Central memory CD8-positive, alpha-beta T cell (primary cell): Measurements from ENCODE around the gene PLA2G4C.
"Not testable (repeated sequence)": the region's sequence is repeated elsewhere in the genome, so short reads cannot be mapped to it uniquely, and the experiment has no call there.

Experiments
- ATAC-seq: fragments of 150-1000 bp; cut with Tn5 transposase; replicated peaks from 2 replicates; pipeline ENCODE4 v1.10.0; 2022; ENCODE audit warnings: mild to moderate bottlenecking, moderate FRiP score, moderate number of reproducible peaks; ENCODE audit not compliant: poor library complexity, severe bottlenecking; ENCODE audit errors: extremely low read depth
- DNase-seq, 2 donors: peaks; one replicate each; pipeline ENCODE4 v3.0.0; 2021; ENCODE audit warnings: low spot score in 2 of 2
- H3K27ac Mint-ChIP-seq: one replicate; pipeline ENCODE4 v1.8.0; 2022; ENCODE audit warnings: low read depth, mild to moderate bottlenecking, moderate library complexity, mixed read lengths
- H3K27me3 Mint-ChIP-seq: one replicate; pipeline ENCODE4 v1.8.0; 2022; ENCODE audit warnings: mixed read lengths
- H3K36me3 Mint-ChIP-seq: one replicate; pipeline ENCODE4 v1.8.0; 2022; ENCODE audit warnings: mild to moderate bottlenecking, moderate library complexity, mixed read lengths; ENCODE audit not compliant: insufficient read depth
- H3K4me1 Mint-ChIP-seq: one replicate; pipeline ENCODE4 v1.8.0; 2022; ENCODE audit warnings: mixed read lengths
- H3K4me3 Mint-ChIP-seq: one replicate; pipeline ENCODE4 v1.8.0; 2022; ENCODE audit warnings: mild to moderate bottlenecking, moderate library complexity, mixed read lengths
- H3K9me3 Mint-ChIP-seq: one replicate; pipeline ENCODE4 v1.8.0; 2022; ENCODE audit warnings: mixed read lengths

The PLA2G4C gene

GRCh38 chr19:48102870-48103751, 7.5 kb downstream of the PLA2G4C start:
- no peaks in the 10 kb centered on the region for H3K9me3 Mint-ChIP-seq

GRCh38 chr19:48095612-48096175, 14.9 kb downstream of the PLA2G4C start:
- ATAC-seq, result no peak
- H3K27ac Mint-ChIP-seq, result no peak overlapping the region
- no peaks in the 10 kb centered on the region for H3K4me1 Mint-ChIP-seq
- peaks cover 21% of the 10 kb centered on the region for H3K27me3 Mint-ChIP-seq
- DNase-seq, result no peak
- peaks cover 8% of the 10 kb centered on the region for H3K9me3 Mint-ChIP-seq
- H3K36me3 Mint-ChIP-seq, result no peaks in the 10 kb centered on the region
- no peak overlapping the region for H3K4me3 Mint-ChIP-seq

More at GRCh38 chr19:48102870-48103751, 7.5 kb downstream of the PLA2G4C start:
- ATAC-seq (no peak), DNase-seq (no peak)
- no peak overlapping the region for H3K4me3 Mint-ChIP-seq
- no peaks in the 10 kb centered on the region for H3K36me3 Mint-ChIP-seq
- H3K4me1 Mint-ChIP-seq, result no peaks in the 10 kb centered on the region
- H3K27ac Mint-ChIP-seq, result no peak overlapping the region
- H3K27me3 Mint-ChIP-seq, result peaks cover 6% of the 10 kb centered on the region

- Mint-ChIP-seq H3K4me1 (no peaks in the 10 kb centered on the region), H3K27ac (no peak overlapping the region), H3K27me3 (peaks cover 30% of the 10 kb centered on the region), H3K4me3 (no peak overlapping the region), H3K36me3 (no peaks in the 10 kb centered on the region), H3K9me3 (peaks cover 8% of the 10 kb centered on the region)
- no peak for ATAC-seq
- DNase-seq, result no peak
Observed at GRCh38 chr19:48094855-48095203, 15.8 kb downstream of the PLA2G4C start.

- H3K4me3 Mint-ChIP-seq, result no peak overlapping the region
- peaks cover 8% of the 10 kb centered on the region for H3K9me3 Mint-ChIP-seq
- peaks cover 35% of the 10 kb centered on the region for H3K27me3 Mint-ChIP-seq
- ATAC-seq (no peak), DNase-seq (no peak)
- no peaks in the 10 kb centered on the region for H3K36me3 Mint-ChIP-seq
- no peaks in the 10 kb centered on the region for H3K4me1 Mint-ChIP-seq
- H3K27ac Mint-ChIP-seq, result no peak overlapping the region
Observed at GRCh38 chr19:48094129-48094854, 16.3 kb downstream of the PLA2G4C start.

GRCh38 chr19:48091111-48091718, 19.4 kb downstream of the PLA2G4C start:
- not testable (repeated sequence) for H3K36me3 Mint-ChIP-seq, H3K4me1 Mint-ChIP-seq, H3K27ac Mint-ChIP-seq, H3K9me3 Mint-ChIP-seq, DNase-seq, H3K4me3 Mint-ChIP-seq, ATAC-seq
- peaks cover 57% of the 10 kb centered on the region for H3K27me3 Mint-ChIP-seq

- H3K4me1 Mint-ChIP-seq, result no peaks in the 10 kb centered on the region
- ATAC-seq (no peak), DNase-seq (no peak)
- H3K9me3 Mint-ChIP-seq, result peaks cover 8% of the 10 kb centered on the region
- H3K36me3 Mint-ChIP-seq, result no peaks in the 10 kb centered on the region
- H3K27ac Mint-ChIP-seq, result no peak overlapping the region
- H3K27me3 Mint-ChIP-seq, result peaks cover 57% of the 10 kb centered on the region
- no peak overlapping the region for H3K4me3 Mint-ChIP-seq
Observed at GRCh38 chr19:48090281-48090802, 20.3 kb downstream of the PLA2G4C start.

GRCh38 chr19:48088991-48089390, 21.6 kb downstream of the PLA2G4C start:
- not testable (repeated sequence) for DNase-seq, H3K4me1 Mint-ChIP-seq, H3K9me3 Mint-ChIP-seq, H3K27ac Mint-ChIP-seq, H3K36me3 Mint-ChIP-seq, H3K4me3 Mint-ChIP-seq, ATAC-seq
- peaks cover 54% of the 10 kb centered on the region for H3K27me3 Mint-ChIP-seq

- peaks cover 47% of the 10 kb centered on the region for H3K27me3 Mint-ChIP-seq
Observed at GRCh38 chr19:48085904-48086864, 24.4 kb downstream of the PLA2G4C start.

GRCh38 chr19:48085076-48085475, 25.5 kb downstream of the PLA2G4C start:
- H3K27ac Mint-ChIP-seq, result no peak overlapping the region
- no peak overlapping the region for H3K4me3 Mint-ChIP-seq
- no peaks in the 10 kb centered on the region for H3K36me3 Mint-ChIP-seq
- ATAC-seq, result no peak
- H3K9me3 Mint-ChIP-seq, result no peaks in the 10 kb centered on the region
- H3K4me1 Mint-ChIP-seq, result no peaks in the 10 kb centered on the region
- no peak for DNase-seq
- peaks cover 44% of the 10 kb centered on the region for H3K27me3 Mint-ChIP-seq

More at GRCh38 chr19:48085904-48086864, 24.4 kb downstream of the PLA2G4C start:
- Mint-ChIP-seq H3K36me3 (no peaks in the 10 kb centered on the region), H3K4me1 (no peaks in the 10 kb centered on the region), H3K27ac (no peak overlapping the region), H3K9me3 (no peaks in the 10 kb centered on the region), H3K4me3 (no peak overlapping the region)
- DNase-seq (no peak), ATAC-seq (no peak)

- Mint-ChIP-seq H3K36me3 (no peaks in the 10 kb centered on the region), H3K4me1 (no peaks in the 10 kb centered on the region), H3K27me3 (peaks cover 40% of the 10 kb centered on the region), H3K9me3 (no peaks in the 10 kb centered on the region), H3K4me3 (no peak overlapping the region), H3K27ac (no peak overlapping the region)
- no peak for ATAC-seq
- DNase-seq, result no peak
Observed at GRCh38 chr19:48081106-48081505, 29.5 kb downstream of the PLA2G4C start.

GRCh38 chr19:48070177-48070769, 40.3 kb downstream of the PLA2G4C start:
- H3K9me3 Mint-ChIP-seq, H3K4me1 Mint-ChIP-seq, H3K36me3 Mint-ChIP-seq, ATAC-seq, H3K27ac Mint-ChIP-seq, DNase-seq, H3K4me3 Mint-ChIP-seq: not testable (repeated sequence)
- H3K27me3 Mint-ChIP-seq, result peaks cover 19% of the 10 kb centered on the region
